LHCN-M2 (cell line): Measurements from ENCODE around the gene METTL6. TPM values are rescaled to one million over a fixed set of nuclear protein-coding genes. Genes with fewer than 3 reads are reported as not detected.
"Not testable (repeated sequence)": the region's sequence is repeated elsewhere in the genome, so short reads cannot be mapped to it uniquely, and the experiment has no call there.

Experiments
- DNase-seq: peaks from one replicate; pipeline ENCODE4 v3.0.0-alpha.2; 2012; ENCODE audit warnings: low read depth
- polyA plus RNA-seq: library from polyadenylated mRNA; unstranded; fragments of >200 nt; gene quantifications from one replicate; pipeline ENCODE4 v1.2.1, GENCODE V29; 2012; ENCODE audit warnings: missing spikeins
- total RNA-seq: library from RNA; depleted of rRNA; stranded (reverse); fragments of >200 nt; gene quantifications from 2 replicates; pipeline ENCODE4 v1.2.3, GENCODE V29; 2014; rRNA removed

Gene METTL6
- total RNA-seq = 26.5 and 26.9 TPM in 2 replicates
- polyA plus RNA-seq = 18.0 TPM

GRCh38 chr3:15427182-15427880 lies at the start of gene METTL6, which contains the start of gene EAF1:
METTL6 (minus strand) TSS chr3:15427544; CDS start chr3:15426511, 1,033 bp downstream.
EAF1 (plus strand) TSS chr3:15427598; CDS start chr3:15427780, 182 bp downstream.
- peak; percentile 76 for DNase-seq

- peak; percentile 70 for DNase-seq
These were observed 49.0 kb upstream of the METTL6 start for GRCh38 chr3:15476378-15476777.

GRCh38 chr3:15475161-15475560 lies 47.8 kb upstream of the METTL6 start:
- no peak for DNase-seq

- no peak for DNase-seq
These were observed 44.5 kb upstream of the METTL6 start for GRCh38 chr3:15471861-15472260.

- peak; percentile 62 for DNase-seq
These were observed 43.5 kb upstream of the METTL6 start for GRCh38 chr3:15470849-15471248.

- DNase-seq = no peak
These were observed 42.9 kb upstream of the METTL6 start for GRCh38 chr3:15470261-15470660.

- DNase-seq = no peak
These were observed 40.2 kb upstream of the METTL6 start for GRCh38 chr3:15467227-15468181.

GRCh38 chr3:15465876-15466585 lies 38.7 kb upstream of the METTL6 start:
- DNase-seq = no peak

GRCh38 chr3:15462451-15462850 lies 35.1 kb upstream of the METTL6 start:
- DNase-seq = no peak

GRCh38 chr3:15460891-15461531 lies 33.7 kb upstream of the METTL6 start:
- DNase-seq = peak; percentile 38

- DNase-seq = no peak
These were observed 31.0 kb upstream of the METTL6 start for GRCh38 chr3:15458212-15458780.

- not testable (repeated sequence) for DNase-seq
These were observed 29.6 kb upstream of the METTL6 start for GRCh38 chr3:15456915-15457314.

- DNase-seq = no peak
These were observed 29.0 kb upstream of the METTL6 start for GRCh38 chr3:15456321-15456720.

GRCh38 chr3:15455756-15456155 lies 28.4 kb upstream of the METTL6 start:
- no peak for DNase-seq

GRCh38 chr3:15454965-15455364 lies 27.6 kb upstream of the METTL6 start:
- no peak for DNase-seq

- DNase-seq = no peak
These were observed 26.8 kb upstream of the METTL6 start for GRCh38 chr3:15453991-15454625.

GRCh38 chr3:15453501-15453900 lies 26.2 kb upstream of the METTL6 start:
- DNase-seq = no peak

- no peak for DNase-seq
These were observed 25.6 kb upstream of the METTL6 start for GRCh38 chr3:15452961-15453360.

GRCh38 chr3:15452156-15452555 lies 24.8 kb upstream of the METTL6 start:
- DNase-seq = no peak
